Panc1 (cell line): Measurements from ENCODE around the gene C19orf53.

Source experiments
- CTCF ChIP-seq: fragments of 450-650 bp; IDR thresholded peaks from 2 replicates; pipeline ENCODE4 v1.5.1; 2017; ENCODE audit warnings: mild to moderate bottlenecking
- POLR2AphosphoS5 ChIP-seq: IDR thresholded peaks from 2 replicates; pipeline ENCODE4 v1.6.1; 2012; ENCODE audit warnings: mild to moderate bottlenecking, low read depth, low read length, moderate library complexity
- REST ChIP-seq, 2 experiments: IDR thresholded peaks; 2 replicates each; pipeline ENCODE4 v1.6.1; 2011 to 2012; ENCODE audit warnings: low read depth in 2 of 2, control low read depth in 1 of 2, low read length in 1 of 2, mild to moderate bottlenecking in 1 of 2, moderate library complexity in 1 of 2; ENCODE audit not compliant: insufficient read depth in 1 of 2
- SIN3A ChIP-seq: IDR thresholded peaks from 2 replicates; pipeline ENCODE4 v1.6.1; 2012; ENCODE audit warnings: low read depth, mild to moderate bottlenecking, low read length, moderate library complexity, borderline replicate concordance; ENCODE audit not compliant: insufficient read depth
- TCF7L2 ChIP-seq: IDR thresholded peaks from 2 replicates; pipeline ENCODE4 v1.6.1; 2011; ENCODE audit warnings: mild to moderate bottlenecking, low read depth, low read length, inconsistent platforms

GRCh38 chr19:13796301-13797057 lies 22.2 kb downstream of the C19orf53 start:
- no peak for TF ChIP-seq TCF7L2
- no peak for TF ChIP-seq POLR2AphosphoS5
- no peak for TF ChIP-seq CTCF
- TF ChIP-seq REST (IDR thresholded peaks at IDR 0.05; ENCODE audit: insufficient read depth in 1 of 2, low read depth in 2 of 2, low read length in 1 of 2): no peak
- TF ChIP-seq SIN3A: no peak
